ENCODE results near the gene CDKN3.
"Not testable (repeated sequence)": the region's sequence is repeated elsewhere in the genome, so short reads cannot be mapped to it uniquely, and the experiment has no call there.

CDKN3 gene

DNA sequence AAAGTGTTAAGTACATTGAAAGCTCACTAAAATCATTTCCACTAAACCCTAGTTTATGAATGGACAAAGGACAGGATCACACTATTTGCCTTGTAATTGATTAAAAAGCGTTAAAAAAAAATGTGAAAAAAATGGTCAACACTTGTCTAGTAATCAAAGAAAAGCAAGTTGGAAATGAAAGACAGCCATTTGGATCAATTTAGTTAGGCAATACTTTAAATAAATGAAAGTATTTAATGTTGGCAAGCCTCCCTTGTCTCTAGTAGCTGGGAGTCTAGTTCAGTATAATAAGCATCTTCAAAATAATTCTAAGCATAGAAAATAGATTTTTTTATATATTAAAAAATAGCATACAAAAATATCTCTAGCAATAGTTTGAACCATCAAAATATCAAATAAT lies 58.6 kb downstream of the CDKN3 start:
- no peak for DNase-seq (ENCODE audit: low read depth in 2 of 2)

DNA sequence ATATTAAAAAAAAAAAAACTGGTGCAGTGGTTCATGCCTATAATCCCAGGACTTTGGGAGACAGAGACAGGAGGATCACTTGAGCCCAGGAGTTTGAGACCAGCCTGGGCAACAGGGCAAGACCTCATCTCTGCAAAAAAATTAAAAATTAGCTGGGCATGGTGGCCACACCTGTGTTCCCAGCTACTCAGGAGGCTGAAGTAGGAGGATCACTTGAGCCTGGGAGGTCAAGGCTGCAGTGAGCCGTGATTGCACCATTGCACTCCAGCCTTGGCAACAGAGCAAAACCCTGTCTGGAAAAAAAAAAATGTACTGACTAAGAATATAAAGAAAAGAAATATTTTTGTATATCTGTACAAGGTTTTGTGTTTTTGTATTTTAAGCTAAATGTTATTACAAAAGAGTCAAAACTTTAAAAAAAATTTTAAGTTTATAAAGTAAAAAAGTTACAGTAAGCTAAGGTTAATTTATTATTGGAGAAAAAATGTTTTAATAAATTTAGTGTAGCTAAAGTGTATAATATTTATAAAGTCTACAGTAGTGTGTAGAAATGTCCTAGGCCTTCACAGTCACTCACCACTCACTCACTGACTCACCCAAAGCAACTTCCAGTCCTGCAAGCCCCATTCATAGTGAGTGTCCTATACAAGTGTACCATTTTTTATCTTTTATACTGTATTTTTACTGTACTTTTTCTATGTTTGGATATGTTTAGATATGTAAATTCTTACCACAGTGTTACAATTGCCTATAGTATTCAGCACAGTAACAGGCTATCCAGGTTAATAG lies 60.2 kb downstream of the CDKN3 start:
- not testable (repeated sequence) for DNase-seq (ENCODE audit: low read depth in 2 of 2)

- no peak for DNase-seq (ENCODE audit: low read depth in 2 of 2)
Observed at GRCh38 chr14:54457609-54457996, 60.8 kb downstream of the CDKN3 start.

GRCh38 chr14:54458536-54458935 lies 61.7 kb downstream of the CDKN3 start:
- DNase-seq (ENCODE audit: low read depth in 2 of 2), result not testable (repeated sequence)

GRCh38 chr14:54459106-54459505 lies 62.3 kb downstream of the CDKN3 start:
- no peak for DNase-seq (ENCODE audit: low read depth in 2 of 2)

- no peak for DNase-seq (ENCODE audit: low read depth in 2 of 2)
Observed at GRCh38 chr14:54462048-54462447, 65.2 kb downstream of the CDKN3 start.

DNA sequence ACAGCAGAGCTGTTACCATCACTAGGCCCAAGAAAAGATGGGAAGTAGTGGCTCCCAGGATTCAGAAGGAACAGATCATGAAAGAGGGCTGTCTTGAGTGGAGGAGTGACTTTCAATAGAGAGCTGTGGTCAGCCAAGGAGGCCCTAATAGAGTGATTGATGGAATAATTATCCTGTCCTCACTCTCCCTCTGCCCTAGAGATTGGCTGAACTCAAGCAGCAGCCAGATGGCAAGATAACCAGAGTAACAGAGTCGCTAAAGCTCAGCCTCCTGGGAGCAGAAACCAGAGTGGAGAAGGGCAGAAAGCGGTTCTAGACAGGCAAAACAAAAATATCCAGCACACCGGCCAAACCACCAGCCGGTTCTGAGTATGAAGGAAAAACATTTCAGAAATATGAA lies 68.8 kb downstream of the CDKN3 start:
- DNase-seq (ENCODE audit: low read depth in 2 of 2), result no peak

GRCh38 chr14:54467280-54467679 lies 70.5 kb downstream of the CDKN3 start:
- no peak for DNase-seq (ENCODE audit: low read depth in 2 of 2)
